NCI-H2107 (cell line): ENCODE data around the gene SLC24A4.

Source experiments
- DNase-seq: peaks from one replicate; lab custom pipeline; 2025; lab: John Stamatoyannopoulos, UW

The SLC24A4 gene

GRCh38 chr14:92437729-92438285 is 114.8 kb downstream of the SLC24A4 start:
- DNase-seq: no peak

GRCh38 chr14:92439537-92440344 is 116.8 kb downstream of the SLC24A4 start:
- DNase-seq: no peak

- no peak for DNase-seq
Observed at GRCh38 chr14:92440345-92441003, 117.5 kb downstream of the SLC24A4 start.

DNA sequence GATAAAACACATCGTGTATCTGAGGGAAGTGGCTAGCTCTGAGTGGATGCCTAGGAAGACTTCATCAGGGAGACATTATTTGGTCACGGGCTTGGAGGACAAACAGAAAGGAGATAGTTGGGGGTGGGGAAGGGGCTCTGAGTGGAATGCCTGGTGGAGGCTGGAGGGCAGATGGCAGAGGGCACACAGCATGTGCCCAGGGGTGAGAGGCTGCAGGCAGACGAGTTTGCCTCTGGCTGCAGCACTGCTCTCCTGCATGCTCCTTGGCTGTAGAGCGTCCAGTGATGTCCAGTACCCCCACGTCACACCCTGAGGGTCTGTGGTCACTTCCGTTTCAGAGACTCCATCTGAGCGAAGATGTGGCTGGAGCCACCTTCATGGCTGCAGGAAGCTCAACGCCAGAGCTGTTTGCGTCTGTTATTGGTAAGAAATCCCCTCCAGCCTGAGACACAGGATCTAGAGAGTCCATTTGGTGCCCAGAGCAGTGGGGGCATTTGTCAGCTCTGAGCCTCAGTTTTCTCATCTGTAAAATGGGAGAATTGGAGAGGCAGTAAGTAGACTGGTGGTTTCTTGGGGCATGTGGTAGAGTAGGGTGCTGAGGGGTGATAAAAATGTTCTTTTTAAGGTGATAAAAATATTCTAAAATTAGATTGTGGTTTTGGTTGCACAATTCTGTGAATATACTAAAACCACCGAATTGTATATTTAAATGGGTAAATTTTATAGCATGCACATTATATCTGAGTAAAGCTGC is 119.0 kb downstream of the SLC24A4 start:
- no peak for DNase-seq

DNA sequence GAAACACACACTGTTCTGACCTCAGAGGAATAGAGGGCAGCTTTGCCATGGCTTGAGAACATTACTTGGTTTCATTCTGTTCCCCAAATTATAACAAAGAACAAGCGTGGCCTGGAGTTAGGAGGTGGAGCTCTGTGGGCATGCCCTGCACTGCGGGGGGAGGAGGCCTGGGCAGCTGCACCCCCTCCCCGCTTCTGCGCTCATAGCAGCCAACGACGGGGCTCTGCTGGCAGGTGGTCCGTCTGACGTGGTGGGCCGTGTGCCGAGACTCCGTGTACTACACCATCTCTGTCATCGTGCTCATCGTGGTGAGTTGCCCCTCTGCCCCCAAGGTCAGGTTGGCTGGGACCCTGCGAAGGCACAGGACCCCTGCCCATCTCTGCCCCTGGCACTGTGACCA is 120.2 kb downstream of the SLC24A4 start:
- no peak for DNase-seq

DNA sequence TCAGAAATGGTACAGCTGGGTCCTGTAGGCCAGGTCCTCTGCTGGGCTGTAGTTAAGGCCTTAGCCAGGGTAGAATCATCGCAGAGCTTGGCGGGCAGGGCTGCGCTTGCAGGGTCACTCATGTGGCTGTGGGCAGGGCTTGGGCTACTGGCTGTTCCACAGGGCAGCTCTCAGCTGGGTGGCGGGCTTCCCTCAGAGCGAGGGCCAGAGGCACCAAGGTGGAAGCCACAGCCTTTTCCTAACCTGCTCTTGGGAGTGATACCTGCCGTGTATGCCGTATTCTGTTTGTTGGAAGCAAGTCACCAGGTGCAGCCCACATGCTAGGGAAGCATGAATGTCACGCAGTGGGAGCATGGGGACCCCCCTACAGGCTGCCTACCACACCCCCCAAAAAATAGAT is 120.8 kb downstream of the SLC24A4 start:
- DNase-seq: no peak

DNA sequence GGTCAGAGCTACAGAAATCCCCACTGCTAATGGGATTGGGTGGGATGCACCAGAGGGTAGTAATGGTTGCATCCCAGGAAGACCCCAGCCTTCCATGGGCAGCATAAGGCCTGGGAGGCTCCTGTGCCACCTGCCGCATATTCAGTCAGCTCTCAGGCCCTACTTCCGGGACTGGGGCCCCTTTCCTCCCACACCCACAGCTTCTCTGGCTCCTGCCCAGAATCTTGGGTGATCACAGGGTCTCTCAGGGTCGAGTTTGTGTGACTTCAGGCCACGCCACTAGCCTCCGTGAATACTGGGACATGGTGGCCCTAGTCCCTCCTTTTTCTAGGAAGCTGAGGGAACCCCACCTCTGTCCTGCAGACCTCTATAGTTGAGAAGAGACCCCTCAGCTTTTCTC is 123.8 kb downstream of the SLC24A4 start:
- no peak for DNase-seq

- no peak for DNase-seq
Observed at GRCh38 chr14:92447416-92448197, 124.6 kb downstream of the SLC24A4 start.

DNA sequence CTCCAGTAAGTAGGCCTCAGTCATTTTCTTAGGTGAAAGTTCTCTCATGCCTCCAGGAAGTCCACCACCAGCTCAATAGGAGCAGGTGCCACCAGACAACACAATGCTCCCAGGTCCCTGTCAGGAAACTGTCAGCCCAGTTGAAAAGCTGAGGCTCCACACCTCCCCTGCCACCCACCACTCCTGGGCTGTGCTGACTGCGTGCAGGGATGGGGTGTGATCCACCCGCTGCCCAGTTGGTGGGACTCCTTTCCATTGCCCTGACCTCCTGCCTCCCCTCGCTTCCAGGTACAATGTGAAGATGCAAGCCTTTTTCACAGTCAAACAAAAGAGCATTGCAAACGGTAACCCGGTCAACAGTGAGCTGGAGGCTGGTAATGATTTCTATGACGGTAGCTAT is 125.8 kb downstream of the SLC24A4 start:
- DNase-seq: no peak

- no peak for DNase-seq
Observed at GRCh38 chr14:92449404-92450181, 126.6 kb downstream of the SLC24A4 start.

- DNase-seq: no peak
Observed at GRCh38 chr14:92450351-92451070, 127.5 kb downstream of the SLC24A4 start.

DNA sequence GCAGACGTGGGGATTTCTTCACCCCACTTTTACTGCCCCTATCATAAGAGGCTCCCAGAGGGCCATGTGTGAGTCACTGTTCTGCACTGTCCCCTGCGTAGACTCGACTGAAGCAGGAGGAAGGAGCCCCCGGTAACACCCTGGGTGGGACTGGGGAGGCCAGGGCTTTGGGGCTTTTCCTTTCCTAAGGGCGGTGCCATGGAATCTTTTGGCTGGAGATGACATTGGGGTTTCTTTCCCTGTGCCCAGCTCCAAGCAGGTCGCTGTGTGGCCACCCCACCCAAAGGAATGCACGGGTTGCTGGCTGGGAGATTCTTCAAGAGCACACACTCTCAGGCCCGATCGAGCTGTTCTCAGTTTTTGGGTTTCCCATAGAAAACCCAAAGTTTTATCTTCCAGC is 128.3 kb downstream of the SLC24A4 start:
- no peak for DNase-seq

- no peak for DNase-seq
Observed at GRCh38 chr14:92451755-92452154, 128.8 kb downstream of the SLC24A4 start.

GRCh38 chr14:92452471-92452870 is 129.5 kb downstream of the SLC24A4 start:
- DNase-seq: no peak

DNA sequence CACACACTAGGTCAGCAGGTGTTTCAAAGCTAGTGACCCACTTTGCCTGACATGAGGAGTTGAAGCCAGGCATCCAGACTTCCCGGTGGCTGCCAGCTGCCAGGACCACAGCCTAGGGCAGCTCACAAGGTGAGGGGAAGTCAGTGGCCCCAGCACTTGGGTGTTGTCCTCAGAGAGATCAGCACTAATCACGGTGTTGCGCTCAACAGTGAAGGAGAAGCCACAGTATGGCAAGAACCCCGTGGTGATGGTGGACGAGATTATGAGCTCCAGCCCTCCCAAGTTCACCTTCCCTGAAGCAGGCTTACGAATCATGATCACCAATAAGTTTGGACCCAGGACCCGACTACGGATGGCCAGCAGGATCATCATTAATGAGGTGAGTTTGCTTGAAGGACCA is 130.7 kb downstream of the SLC24A4 start:
- DNase-seq: no peak

- no peak for DNase-seq
Observed at GRCh38 chr14:92455231-92455630, 132.3 kb downstream of the SLC24A4 start.

- DNase-seq: no peak
Observed at GRCh38 chr14:92456215-92457015, 133.4 kb downstream of the SLC24A4 start.

- no peak for DNase-seq
Observed at GRCh38 chr14:92457016-92457565, 134.1 kb downstream of the SLC24A4 start.
